CD4-positive, alpha-beta T cell treated with Interleukin-12 subunit alpha and Interleukin-12 subunit beta, for 1 hour (primary cell): ENCODE results near the gene POLR2J.
"Not testable (repeated sequence)": the region's sequence is repeated elsewhere in the genome, so short reads cannot be mapped to it uniquely, and the experiment has no call there.

Experiments used
- DNase-seq: peaks from one replicate; pipeline ENCODE4 v3.0.0-alpha.2; 2020

Gene POLR2J

DNA sequence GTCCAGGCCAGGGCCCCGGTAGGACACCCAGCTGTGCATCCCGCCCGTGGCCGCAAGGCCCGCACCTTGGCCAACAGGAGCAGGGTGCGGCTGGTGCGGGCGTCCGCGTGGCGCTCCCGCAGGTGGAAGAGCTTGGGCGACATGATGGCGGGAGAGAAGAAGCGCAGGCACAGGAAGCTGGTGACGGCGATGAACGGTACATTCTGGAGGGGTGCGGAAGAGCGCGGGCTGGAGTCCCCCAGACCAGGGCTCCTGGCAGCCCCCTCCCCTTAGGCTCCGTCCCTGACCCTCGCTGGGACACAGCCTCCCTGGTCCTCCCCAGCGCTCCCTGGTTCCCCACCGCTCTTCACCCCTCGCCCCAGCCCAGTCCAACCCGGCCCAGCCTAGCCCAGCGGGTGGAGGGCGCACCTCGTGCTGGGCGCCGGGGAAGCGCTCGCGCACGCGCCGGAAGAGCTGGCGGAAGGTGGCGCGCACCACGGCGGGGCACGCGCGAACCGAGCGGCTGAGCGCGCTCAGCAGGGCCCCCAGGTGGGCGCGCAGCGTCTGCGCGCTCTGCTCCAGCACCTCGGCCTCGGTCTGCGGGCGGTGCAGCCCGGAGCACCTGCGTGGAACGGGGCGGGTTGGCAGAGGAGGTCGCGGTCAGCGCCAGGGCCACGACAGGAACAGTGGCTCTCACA, 15.9 kb upstream of the POLR2J start:
- not testable (repeated sequence) for DNase-seq

DNA sequence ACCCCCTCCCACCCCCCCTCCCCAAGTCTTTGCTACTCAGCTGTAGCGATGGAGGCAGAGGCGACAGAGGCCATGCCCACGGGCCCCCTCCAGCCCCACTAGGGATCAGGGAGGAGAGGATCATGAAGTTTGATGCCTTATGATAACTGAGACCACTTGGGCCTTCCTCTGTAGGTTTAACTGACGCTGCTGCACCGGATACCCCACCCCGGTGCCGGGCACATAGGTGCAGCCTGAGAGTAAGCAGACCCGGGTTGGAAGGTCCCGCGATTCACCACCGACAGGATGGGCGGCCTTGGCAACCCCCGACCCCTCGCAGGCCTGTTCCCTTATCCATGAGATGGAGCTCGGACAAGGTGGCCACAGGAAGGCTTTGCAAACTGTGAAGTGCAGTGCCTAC, 15.3 kb upstream of the POLR2J start:
- DNase-seq: peak; percentile 40

DNA sequence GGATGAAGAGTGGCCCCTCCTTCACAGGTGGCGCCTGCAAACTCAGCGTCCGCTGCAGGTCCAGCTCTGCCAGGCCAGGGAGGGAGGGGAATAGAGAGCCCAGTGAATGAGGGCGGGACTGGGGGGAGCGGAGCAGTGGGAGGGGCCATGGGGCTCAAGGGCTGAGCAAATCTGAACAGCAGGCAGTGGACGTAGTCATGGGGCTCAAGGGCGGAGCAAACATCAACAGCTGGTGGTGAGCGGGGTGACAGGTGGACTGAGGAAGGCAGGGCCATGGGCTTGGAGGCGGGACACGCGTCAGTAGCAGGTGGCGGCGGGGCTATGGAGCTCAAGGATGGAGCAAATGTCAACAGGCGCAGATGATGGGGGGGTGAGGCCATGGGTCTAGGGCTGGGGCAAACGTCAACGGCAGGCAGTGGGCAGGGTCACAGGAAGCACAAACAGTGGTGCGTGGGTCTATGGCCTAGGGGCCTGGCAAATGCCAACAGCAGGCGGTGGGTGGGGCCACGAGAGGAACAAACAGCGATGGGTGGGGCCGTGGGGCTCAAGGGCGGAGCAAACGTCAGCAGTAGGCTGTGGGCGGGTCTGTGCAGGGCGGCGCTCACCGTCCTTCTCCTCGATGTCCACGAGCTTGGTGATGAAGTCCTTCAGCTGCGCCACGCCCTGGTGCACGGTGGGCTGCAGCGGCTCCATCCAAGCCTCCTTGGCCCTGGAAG, 14.7 kb upstream of the POLR2J start:
- not testable (repeated sequence) for DNase-seq

DNA sequence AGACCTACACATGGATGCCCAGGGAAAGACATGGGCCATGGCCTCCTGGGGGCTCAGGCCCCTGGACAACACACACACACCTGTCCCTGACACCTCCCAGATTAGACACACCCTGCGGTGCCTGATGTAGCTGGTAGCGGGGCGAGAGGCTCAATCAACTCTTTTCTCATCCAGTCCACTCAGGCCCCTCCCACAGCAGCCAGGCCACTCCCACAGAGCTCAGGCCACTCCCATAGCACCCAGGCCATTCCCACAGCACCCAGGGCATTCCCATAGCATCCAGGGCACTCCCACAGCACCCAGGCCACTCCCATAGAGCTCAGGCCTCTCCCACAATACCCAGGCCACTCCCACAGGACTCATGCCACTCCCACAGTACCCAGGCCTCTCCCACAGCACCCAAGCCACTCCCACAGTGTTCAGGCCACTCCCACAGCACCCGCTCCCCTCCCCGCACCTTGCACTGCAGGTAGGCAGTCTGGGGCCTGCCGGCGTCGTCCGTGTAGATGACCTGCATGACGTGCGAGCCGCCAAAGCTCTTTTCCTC, 11.9 kb upstream of the POLR2J start:
- peak; percentile 53 for DNase-seq

DNA sequence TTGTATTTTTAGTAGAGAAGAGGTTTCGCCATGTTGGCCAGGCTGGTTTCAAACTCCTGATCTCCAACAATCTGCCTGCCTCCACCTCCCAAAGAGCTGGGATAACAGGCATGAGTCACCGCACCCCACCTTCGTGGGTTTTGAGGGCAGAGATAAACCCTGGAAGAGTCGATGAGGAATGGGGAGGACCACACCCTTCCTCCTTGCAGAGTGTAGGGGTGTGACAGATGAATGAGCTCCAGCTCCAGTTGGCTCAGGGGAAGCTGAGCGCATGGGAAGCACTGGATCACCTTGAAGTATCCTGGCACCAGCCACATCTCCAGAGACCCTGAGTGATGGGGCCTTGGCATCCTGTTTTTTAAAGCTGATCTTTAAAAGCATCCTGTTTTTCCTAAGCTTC, 5.6 kb upstream of the POLR2J start:
- not testable (repeated sequence) for DNase-seq

DNA sequence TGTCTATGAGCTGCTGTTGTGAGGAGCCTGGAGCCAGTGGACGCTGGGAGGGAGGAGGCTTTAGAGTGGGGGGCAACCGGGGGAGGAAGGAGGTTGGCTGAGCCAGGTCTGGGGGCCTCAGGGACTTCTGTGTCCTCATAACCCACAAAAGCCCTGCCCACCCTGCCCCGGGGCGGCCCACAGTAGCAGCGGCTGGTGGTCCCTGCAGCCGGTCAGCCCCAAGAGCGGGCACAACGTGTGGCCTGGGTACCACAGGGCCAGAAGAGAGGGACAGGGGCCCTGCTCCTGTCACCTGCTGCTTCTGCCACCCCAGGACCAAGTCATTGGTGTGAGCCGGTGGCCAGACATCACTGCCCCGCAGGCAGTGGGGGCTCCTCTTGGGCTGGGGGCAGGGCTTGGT, 3.2 kb upstream of the POLR2J start:
- not testable (repeated sequence) for DNase-seq

DNA sequence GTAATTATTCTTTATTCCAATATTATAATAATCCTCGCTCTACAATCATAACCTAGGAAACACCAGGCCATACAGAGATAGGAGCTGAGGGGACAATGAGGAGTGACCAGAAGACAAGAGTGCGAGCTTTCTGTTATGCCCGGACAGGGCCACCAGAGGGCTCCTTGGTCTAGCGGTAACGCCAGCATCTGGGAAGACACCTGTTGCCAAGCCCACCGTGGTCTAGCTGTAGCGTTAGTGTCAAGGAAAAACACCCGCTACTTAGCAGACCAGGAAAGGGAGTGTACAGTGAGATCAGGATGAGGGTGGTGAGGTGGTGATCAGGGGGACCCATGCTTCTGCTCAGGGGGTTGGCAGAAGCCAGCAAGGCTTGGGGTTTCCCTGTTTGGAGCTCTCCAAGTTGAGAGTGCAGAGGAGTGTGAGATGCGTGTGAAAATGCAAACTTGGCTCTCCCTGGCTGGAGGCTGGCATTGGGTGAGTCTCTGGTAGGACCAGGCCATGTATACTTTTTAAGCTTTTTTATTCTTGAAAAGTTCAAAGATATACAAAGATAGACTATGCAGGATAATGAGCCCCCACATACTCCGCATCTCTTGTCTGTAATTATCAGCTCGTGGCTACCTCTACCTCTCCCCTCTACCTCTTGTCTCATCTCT, 1.4 kb upstream of the POLR2J start:
- peak; percentile 40 for DNase-seq

DNA sequence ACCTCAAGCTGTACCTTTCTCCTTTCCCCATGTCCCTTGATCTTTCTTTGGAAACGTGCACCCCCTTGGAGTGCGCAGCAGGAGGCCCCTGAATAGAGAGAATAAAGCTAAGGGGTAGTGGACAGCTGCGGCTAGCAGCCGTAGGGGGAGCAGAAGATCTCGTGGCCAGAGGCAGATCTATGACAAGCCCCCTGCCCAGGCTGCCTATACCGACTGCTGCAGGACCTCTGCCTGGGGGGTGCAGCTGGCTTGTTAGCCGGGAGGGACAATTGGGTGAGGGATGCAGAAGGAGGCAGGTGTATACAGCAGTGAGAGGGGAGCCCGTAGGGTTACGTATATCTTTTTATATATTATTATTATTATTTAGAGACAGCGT, 475 bp upstream of the POLR2J start:
- not testable (repeated sequence) for DNase-seq

DNA sequence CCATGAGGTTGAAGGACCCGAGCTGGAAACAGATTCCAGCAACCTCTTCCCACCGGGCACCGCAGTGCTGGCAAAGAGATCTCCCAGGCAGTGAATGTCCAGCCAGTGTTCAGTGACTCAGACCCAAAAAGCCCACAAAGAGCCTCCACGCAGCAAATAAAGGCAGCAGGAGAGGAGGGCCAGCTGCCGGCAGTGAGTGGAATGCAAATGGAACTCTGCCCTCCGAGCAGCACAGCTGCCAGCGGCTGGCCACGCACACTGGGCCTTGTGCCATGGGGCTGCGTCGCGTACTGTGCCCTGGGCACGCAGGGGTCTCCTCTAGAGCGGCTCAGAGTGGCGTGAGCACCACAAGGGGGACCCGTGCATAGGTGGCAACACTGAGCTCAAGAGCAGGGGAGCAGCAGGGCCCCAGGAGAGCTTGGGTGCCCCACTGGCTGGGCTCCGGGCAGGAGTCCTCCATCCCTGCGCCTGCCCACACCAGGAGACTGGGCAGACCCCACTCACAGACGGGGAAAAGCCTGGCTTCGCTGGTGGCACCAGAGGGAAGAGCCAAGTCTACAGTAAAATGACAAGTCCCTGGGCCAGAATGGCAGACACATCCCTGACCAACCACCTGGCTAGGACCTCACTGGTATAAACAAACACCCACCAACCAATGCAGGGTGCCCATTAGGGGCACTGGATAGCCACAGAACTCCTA, 3.8 kb downstream of the POLR2J start:
- not testable (repeated sequence) for DNase-seq

DNA sequence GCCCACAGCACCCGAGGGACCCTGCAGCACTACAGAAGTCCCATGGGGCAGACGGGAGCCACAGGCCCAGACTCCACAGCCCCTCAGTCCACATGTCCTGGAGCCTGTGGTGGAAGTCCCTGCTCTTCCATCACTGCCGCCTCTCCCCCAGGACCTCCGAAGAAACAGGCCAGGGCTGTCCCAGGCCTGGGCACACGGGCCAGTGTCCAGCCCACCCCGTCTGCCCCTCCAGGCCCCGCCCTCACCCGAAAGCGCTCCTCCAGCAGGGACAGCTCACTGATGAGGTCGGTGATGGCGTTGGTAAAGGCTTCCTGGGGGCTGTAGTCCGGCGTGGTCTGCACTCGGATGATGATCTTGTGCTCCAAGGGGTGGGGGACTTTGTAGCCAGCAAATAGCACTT, 4.6 kb downstream of the POLR2J start:
- not testable (repeated sequence) for DNase-seq

DNA sequence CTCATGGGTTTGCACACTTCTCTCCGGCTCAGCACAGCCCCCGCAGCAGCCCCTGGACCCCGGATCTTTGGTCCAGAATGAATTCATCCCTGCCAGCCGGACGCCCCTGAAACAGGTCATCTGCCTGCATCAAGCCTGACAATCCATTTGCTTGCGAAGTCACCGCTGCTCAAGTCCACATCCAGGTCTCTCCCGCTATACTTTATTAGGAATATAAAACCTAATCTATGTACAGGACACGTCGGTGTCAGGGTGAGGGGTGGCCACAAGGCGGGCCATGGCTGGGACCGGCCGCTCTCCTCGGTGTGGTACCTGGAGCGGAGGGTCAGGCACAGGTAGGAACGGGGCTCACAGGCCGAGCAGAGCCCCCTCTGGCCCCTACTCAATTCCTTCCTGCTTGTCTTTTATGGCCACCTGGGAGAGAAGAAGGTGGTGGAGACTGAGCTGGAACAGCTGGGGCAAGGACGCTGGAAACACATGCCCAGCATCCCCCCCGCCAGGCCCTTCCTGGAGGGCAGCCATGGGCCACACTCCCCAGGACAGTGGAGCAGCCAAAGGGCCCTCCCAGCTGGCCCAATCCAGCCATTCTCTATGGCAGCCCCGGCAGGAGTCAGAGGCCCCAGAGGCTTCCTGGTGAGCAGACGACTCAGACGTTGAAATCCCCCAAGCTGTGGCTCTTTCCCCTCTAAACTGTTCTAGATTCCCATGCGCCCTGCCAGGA, 5.3 kb downstream of the POLR2J start:
- DNase-seq: no peak

DNA sequence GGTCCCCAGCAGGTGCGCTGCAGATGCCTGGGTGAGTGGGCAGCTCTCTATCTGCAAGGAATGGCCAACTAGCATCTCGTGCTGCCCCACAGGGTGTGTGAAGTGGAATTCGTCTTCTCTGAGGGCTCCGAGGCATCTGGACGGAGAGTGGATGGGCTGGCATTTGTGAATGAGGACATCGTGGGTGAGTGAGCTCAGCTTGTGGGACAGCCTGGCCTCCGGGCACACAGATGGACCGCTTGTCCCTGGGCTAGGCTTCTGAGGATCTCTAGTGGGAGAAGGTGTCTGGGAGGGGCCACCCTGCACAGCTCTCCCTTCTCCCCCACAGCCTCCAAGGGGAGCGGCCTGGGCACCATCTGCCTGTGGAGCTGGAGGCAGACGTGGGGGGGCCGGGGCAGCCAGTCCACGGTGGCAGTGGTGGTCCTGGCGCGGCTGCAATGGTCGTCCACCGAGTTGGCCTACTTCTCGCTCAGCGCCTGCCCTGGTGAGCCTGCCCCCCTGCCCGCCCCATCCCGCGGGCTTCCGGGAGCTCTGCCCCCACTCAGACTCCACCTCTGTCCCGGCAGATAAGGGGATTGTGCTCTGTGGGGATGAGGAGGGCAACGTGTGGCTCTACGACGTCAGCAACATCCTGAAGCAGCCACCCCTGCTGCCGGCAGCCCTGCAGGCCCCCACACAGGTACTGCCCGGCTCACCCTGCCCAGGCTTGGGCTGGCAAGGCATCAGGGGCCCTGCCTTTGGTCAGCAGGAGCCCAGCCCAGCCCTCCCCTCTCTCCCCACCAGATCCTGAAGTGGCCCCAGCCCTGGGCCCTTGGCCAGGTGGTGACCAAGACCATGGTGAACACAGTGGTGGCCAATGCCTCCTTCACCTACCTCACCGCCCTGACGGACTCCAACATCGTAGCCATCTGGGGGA, 6.3 kb downstream of the POLR2J start:
- no peak for DNase-seq

DNA sequence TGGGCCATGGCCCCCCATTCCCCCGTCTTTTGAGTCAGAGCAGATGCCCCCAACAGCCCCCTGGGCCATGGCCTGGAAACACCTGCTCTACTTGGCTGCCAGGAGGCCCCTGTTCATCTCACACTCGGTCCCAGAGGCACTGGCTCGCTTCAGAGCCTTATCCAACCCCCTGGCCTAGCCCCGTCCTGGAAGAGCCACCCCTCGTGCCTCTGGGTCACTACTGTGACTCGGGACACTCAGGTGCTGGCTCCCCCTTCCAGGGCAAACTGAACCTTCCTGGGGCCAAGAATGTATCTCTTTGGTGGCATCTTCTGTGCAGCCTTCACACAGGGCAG, 7.0 kb downstream of the POLR2J start:
- no peak for DNase-seq

DNA sequence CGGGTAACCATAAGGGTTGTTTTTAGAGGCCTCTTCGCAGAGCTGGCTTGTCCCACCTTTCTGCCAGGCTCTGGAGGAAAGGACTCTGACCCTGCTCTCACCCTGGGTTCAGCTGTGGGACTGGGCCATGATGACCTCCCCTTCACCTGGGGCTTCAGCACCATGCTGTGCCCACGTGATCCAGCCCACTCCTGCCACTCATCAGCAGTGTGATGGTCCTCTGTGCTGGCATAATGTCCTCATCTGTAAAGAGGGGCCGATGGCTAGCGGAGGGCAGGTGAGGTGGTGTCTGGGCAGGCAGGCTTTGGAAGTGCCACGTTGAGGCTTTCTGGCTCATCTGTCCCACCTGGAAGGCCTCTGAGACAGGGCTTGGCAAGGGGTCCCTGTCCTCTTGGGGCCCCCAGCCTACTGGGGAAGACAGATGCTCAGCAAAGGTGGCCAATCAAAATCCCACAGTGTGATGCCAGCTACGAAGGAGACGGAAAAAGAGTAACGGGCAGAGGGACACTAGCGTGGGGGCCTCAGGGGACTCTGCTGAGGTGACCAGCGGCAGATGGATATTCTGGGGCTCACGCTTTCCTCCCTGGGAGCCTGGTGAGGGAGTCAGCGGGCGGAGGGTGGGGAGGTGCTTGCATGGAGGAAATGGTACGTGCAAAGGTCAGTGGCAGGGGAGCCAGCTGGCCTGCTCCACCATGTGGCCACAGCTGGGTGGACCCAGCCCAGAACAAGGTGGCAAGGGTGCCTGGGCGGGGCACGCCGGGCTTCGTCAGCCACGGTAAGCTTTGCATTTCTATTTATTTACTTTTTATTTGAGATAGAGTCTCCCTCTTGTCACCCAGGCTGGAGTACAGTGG, 8.5 kb downstream of the POLR2J start:
- DNase-seq: no peak

DNA sequence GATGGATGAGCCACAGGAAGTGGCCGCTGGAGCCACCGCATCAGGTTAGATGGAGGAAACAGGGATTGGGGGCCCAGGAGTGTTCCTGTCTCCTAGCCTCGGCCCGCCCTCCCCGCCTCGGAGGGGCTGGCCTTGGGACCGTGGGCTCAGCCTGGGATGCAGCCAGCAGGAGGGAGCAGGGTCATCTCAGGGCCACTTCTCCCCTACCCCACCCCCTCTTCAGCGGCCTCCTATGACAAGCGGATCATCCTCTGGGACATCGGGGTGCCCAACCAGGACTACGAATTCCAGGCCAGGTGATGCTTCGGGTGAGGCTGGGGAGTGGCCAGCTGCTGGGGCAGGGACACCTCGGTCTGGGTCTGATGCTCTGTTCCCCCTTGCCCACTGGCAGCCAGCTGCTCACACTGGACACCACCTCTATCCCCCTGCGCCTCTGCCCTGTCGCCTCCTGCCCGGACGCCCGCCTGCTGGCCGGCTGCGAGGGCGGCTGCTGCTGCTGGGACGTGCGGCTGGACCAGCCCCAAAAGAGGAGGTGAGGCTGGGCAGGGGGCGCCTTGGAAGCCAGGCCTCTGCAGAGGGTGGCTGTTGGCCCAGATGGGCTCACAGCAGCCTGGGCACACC, 9.3 kb downstream of the POLR2J start:
- no peak for DNase-seq

DNA sequence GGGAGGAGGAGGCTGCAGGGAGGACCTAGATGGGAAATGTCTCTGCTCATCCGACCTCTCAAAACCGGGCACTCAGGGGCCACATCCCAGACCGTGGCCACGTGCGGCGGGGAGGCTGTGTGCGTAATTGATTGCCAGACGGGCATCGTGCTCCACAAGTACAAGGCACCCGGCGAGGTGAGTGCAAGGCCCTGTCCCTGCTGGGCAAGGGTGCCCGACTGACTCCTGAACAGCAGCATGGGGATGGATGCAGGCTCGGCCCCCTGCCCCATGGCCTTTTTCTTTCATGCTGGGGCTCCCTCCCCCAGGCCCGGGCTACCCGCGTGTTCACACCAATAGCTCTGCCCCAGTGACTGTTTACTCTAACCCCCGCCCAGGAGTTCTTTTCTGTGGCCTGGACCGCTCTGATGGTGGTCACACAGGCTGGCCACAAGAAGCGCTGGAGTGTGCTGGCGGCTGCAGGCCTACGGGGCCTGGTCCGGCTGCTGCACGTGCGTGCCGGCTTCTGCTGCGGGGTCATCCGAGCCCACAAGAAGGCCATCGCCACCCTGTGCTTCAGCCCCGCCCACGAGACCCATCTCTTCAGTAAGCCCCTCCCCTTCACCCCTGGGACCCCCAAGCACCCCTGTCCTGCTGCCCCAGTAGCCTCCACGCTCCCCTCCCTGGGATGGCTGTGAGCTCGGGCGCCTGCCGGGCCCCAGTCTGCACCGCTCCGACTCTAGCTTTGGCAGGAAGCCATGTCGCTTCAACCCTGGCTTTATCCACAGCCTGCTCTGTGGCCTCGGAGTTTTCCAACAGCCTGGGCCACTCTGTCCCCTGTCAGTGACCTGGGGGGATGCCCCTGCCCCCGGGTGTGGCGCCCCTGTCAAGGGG, 10.0 kb downstream of the POLR2J start:
- no peak for DNase-seq

DNA sequence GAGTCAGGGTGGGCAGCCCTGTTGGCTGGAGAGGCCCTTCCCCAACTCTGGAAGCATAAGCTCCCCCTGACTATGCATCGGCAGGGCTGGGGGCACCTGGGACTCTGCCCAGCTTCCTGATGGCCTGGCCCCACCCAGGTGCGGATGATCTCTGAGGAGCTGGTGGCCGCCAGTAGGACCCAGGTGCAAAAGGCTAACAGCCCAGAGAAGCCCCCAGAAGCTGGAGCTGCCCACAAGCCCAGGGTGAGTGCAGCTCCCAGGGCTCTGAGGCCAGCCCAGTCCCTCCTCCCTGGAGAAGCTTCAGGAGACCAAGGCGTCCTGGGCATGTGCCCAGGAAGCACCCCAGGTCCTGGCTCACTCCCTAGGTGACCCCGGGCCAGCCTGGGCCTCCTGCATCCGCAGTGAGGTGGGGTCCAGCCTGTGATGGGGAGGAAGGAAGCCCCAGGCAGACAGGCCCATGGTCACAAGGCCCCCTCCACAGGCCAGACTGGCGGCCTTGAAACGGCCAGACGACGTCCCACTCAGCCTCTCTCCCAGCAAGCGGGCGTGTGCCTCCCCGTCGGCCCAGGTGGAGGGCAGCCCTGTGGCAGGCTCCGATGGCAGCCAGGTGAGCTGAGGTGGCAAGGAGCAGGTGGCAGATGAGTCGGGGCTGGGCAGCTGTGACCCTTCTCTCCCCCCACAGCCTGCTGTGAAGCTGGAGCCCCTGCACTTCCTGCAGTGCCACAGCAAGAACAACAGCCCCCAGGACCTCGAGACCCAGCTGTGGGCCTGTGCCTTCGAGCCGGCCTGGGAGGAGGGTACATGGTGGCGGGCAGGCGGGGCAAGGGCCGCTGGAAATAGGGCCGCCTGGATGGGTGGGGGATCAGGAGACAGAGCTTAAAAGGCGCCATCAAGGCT, 10.9 kb downstream of the POLR2J start:
- DNase-seq: no peak

DNA sequence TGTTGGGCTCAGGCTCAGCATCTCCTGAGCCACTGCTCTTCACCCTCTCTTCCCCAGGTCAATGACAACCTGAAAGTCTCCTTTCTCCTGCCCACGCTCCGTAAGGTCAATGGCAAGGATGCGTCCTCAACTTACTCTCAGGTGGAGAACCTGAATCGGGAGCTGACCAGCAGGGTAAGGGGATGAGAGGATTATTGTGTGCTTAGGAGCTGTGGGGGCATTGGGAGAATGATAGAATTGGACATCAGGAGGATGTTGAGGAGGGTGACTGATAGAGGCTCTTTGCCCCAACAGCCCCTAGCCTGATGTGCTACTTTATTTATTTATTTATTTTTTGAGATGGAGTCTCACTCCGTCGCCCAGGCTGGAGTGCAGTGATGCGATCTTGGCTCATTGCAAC, 12.6 kb downstream of the POLR2J start:
- no peak for DNase-seq
